ENCODE data around the gene SIRT3.

SIRT3 gene

DNA sequence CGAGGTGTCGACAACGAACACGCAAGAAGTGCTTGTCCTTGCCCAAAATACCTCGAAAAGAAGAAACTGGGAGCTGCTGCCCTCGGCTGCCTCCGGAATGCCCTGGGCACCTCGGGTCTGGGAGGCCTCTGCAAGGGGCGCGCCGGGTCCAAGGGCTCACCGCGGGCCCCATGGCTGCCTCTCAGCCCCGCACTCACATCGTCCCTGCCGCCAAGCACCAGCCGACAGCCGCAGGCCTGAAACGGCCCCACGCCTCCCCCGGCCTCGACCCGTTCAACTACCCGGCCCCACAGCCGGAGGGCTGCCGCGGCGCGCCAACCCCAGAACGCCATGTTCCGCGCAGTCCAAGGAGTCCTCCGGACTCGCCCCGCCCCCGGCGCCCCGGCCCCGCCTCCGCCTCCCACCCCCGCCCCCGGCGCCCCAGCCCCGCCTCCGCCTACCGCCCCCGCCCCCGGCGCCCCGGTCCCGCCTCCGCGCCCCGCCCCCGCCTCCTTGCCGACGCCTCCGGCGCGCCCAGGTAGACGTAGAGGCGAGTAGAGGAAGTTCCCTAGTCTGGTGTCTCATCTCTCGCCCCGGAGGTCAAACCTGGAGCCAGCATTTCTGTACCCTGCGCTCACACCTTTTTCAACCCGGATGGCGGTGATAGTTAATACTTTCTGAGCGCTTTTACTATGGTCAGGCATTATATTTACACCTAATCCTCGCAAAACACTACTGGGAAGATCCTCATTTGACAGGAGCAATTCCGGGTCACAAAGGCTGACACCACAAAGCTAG, at the start of gene SIRT3:
Gene SIRT3 (minus strand): TSS at position 346 of the 777 bp plus-strand sequence. CDS start 14 bp downstream, at position 332.
- TF ChIP-seq, protein P1, sequence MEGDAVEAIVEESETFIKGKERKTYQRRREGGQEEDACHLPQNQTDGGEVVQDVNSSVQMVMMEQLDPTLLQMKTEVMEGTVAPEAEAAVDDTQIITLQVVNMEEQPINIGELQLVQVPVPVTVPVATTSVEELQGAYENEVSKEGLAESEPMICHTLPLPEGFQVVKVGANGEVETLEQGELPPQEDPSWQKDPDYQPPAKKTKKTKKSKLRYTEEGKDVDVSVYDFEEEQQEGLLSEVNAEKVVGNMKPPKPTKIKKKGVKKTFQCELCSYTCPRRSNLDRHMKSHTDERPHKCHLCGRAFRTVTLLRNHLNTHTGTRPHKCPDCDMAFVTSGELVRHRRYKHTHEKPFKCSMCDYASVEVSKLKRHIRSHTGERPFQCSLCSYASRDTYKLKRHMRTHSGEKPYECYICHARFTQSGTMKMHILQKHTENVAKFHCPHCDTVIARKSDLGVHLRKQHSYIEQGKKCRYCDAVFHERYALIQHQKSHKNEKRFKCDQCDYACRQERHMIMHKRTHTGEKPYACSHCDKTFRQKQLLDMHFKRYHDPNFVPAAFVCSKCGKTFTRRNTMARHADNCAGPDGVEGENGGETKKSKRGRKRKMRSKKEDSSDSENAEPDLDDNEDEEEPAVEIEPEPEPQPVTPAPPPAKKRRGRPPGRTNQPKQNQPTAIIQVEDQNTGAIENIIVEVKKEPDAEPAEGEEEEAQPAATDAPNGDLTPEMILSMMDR (IDR thresholded peaks at IDR 0.05) = no peak
- Histone ChIP-seq H3K27ac (peak within 1 kb of the TSS; percentile 86 to 94), H3K4me3 (peak within 1 kb of the TSS; percentile 89)
- peak; percentile 90 for DNase-seq (ENCODE audit: low spot score)

DNA sequence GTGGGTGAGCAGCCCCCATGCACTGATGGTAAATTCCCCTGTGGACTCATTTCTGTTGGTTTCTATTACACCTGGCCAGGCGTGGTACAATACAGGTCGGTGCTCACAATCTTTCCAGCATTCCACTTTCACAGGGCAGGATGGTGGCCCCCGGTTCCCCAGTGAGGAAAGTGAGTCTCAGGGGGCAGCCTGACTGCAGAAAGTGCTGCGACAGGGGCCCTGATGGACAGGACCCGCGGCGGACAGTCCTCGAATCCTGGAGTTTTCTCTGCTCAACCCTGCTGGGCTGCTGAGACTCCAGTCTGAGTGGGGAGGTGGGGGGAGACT, 49.7 kb upstream of the SIRT3 start:
- Histone ChIP-seq H3K27ac (no peak overlapping the region), H3K4me3 (no peak overlapping the region)
- DNase-seq (ENCODE audit: low spot score) = no peak
- TF ChIP-seq, protein P1 (IDR thresholded peaks at IDR 0.05) = no peak

DNA sequence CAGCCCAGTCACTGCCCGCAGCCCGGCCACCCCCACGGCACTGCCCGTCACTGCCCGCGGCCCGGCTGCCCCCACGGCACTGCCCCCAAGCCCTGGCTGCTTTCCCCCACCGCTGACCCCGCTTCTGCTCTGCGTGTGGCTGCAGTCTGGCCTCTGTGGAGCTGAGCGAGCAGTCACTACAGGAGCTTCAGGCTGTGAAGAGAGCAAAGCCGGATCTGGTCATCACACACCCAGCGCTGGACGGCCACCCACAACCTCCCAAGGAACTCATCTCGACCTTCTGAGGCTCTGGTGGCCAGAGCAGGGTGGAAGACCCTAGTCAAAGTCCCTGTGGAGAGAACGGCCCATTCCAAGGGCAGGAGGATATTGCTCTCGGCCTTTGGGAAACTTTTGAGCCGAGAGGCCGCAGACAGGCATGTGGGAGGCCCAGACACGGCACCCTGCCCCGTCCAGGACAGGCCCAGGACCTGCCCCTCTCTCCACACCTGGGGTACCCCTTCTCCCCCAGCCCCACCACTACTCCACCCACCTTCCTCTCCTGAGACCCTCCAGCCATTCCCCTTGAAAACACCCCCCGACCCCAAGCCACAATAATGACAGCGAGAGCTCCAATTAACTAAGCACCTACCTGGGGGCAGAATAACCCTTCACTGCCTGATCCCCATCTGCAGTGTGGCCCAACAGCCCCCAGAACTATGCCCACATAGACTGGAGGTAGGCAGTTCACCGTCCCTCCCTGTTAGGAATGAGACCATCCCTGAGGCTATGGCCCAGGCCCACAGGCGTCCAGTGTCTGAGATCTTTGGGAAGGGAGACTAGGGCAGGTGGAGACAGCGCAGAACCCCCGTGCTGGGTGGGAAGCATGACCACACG, 49.1 kb upstream of the SIRT3 start:
- TF ChIP-seq, protein P1 (IDR thresholded peaks at IDR 0.05) = no peak
- no peak for DNase-seq (ENCODE audit: low spot score)
- Histone ChIP-seq H3K27ac (no peak overlapping the region), H3K4me3 (no peak overlapping the region)

DNA sequence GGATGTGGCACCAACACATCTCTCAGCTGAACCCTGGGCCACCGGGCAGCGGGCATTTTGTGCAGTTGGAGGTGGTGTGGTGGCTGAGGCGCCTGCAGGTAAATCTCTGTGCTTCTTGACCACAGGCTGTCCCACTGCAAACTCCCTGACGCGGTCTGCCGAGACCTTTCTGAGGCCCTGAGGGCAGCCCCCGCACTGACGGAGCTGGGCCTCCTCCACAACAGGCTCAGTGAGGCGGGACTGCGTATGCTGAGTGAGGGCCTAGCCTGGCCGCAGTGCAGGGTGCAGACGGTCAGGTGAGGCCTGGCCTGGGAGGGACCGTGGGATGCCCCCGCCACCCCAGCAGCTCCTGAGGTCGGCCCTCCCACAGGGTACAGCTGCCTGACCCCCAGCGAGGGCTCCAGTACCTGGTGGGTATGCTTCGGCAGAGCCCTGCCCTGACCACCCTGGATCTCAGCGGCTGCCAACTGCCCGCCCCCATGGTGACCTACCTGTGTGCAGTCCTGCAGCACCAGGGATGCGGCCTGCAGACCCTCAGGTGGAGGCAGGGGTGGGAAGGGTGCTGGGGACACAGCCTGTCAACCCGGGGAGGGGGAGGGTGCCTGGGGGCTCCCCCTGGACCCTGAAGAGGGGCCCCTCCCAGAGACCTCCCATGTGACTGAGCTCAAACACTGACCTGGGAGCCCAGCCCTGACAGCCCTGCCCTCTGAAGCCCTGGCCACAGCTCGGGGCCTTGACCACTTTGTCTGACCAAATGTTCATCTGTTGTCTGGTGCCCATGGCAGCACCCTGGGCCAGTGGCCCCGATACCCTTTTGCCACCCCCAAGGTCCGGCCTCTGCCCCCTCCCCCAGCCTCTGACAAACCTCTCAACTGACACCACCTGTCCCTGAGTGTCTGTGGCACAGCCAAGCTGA, 48.2 kb upstream of the SIRT3 start:
- no peak overlapping the region for H3K27ac ChIP-seq
- DNase-seq (ENCODE audit: low spot score) = peak; percentile 68
- TF ChIP-seq, protein P1 (IDR thresholded peaks at IDR 0.05) = no peak

DNA sequence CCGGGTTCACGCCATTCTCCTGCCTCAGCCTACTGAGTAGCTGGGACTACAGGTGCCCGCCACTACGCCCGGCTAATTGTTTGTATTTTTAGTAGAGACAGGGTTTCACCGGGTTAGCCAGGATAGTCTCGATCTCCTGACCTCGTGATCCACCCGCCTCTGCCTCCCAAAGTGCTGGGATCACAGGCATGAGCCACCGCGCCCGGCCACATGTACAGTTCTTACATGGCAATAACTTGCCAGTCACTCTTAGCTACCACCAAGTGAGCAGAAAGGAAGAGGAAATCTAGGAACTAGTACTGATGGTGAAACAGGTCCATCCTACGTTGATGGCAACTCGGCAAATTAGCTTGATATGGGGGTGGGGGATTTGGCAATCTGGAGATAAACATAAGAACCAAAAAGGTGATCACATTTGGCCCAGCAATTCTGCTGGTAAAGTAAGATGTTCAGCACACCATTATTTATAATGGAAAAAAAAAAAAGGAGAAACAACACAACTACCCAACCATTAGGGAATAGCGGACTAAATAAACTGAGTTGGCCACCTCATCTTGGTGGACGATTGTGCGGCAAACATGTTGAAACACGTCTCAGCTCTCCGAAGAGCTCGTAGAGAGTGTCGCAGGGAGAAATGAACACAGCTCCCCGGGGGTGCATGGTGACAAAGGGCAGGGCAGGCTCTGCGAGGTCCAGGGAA, 47.4 kb upstream of the SIRT3 start:
- no peak overlapping the region for H3K27ac ChIP-seq
- TF ChIP-seq, protein P1 (IDR thresholded peaks at IDR 0.05) = no peak
- DNase-seq (ENCODE audit: low spot score) = no peak
- H3K4me3 ChIP-seq = no peak overlapping the region

More for the DNA sequence above, 48.2 kb upstream of the SIRT3 start:
- no peak overlapping the region for H3K4me3 ChIP-seq
